HS-27A (cell line): ENCODE data around the gene TRAF5.
"Not testable (repeated sequence)": the region's sequence is repeated elsewhere in the genome, so short reads cannot be mapped to it uniquely, and the experiment has no call there.

Source experiments
- DNase-seq: peaks from one replicate; pipeline ENCODE4 v3.0.0-alpha.2; 2012; ENCODE audit warnings: low read depth, missing footprints

TRAF5 gene

GRCh38 chr1:211347077-211347844, 20.6 kb downstream of the TRAF5 start:
- DNase-seq, result no peak

DNA sequence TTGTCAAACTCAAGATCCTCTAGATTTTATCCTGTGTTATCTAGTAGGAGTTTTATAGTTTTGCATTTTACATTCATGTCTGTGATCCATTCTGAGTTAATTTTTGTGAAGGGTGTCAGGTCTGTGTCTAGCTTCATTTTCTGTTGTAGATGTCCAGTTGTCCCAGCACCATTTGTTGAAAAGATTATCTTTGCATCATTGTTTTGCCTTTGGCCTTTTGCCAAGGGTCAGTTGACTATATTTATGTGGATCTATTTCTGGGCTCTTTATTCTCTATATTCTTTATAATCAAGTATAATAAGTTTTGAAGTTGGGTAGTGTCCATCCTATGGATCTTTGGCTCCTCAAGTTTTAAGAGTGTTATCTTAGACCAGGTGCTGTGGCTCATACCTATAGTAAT, 21.9 kb downstream of the TRAF5 start:
- DNase-seq, result no peak

GRCh38 chr1:211349741-211350140, 23.1 kb downstream of the TRAF5 start:
- no peak for DNase-seq

DNA sequence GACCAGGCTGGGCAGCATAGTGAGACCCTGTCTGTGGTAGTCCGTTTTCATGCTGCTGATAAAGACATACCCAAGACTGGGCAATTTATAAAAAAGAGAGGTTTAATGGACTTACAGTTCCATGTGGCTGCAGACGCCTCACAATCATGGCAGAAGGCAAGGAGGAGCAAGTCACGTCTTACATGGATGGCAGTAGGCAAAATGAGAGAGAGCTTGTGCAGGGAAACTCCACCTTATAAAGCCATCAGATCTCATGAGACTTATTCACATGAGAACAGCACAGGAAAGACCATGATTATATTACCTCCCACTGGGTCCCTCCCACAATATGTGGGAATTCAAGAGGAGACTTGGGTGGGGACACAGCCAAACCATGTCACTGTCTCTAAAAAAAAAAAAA, 25.4 kb downstream of the TRAF5 start:
- DNase-seq, result not testable (repeated sequence)

DNA sequence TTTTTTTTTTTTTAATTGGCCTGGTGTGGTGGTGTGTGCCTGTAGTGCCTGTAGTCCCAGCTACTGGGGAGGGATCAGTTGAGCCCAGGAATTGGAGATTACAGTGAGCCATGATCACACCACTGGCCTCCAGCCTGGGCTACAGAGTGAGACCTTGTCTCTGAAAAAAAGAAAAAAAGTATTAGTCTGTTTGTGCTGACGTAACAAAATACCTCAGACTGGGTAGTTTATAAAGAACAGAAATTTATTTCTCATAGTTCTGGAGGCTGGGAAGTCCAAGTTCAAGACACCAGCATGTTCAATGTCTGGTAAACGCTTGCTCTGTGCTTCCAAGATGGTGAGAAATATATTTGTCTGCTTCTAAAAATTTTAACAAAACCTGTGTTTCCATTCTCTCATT, 25.8 kb downstream of the TRAF5 start:
- no peak for DNase-seq

DNA sequence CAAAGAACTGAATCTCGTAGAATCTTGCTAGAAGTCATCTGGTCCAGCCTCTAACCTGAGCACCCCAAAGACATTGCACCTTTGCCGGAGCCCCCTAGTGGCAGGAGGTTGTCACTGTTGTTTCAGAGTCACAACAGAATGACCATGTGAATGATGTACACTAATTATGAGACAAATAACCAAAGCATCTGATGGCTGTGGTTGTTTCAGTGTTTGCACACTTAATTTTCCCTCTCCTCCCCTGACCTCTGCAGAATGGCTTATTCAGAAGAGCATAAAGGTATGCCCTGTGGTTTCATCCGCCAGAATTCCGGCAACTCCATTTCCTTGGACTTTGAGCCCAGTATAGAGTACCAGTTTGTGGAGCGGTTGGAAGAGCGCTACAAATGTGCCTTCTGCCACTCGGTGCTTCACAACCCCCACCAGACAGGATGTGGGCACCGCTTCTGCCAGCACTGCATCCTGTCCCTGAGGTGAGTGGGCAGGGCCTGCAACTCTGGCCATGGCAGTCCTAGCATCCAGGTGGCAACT, 26.4 kb downstream of the TRAF5 start:
- no peak for DNase-seq

- no peak for DNase-seq
These were observed 27.1 kb downstream of the TRAF5 start for GRCh38 chr1:211353562-211354212.

DNA sequence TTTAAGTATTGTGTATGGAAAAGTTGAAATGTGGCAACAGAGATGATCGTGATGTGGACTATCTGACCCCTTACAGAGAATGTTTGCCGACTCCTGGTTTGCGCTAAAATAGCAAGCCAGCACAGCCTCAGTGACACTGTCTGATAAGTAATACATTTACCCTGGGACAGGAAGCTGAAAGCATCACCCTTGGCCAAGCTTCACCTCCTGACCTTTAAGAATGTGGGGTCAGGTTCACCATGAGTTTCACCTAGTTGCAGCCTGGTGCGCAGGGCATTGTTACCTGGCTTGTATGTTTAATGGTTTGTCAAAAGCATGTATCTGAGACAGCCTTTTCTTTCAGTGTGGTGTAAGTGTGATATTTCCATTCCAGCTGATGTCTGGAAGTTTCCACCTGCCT, 29.2 kb downstream of the TRAF5 start:
- no peak for DNase-seq

DNA sequence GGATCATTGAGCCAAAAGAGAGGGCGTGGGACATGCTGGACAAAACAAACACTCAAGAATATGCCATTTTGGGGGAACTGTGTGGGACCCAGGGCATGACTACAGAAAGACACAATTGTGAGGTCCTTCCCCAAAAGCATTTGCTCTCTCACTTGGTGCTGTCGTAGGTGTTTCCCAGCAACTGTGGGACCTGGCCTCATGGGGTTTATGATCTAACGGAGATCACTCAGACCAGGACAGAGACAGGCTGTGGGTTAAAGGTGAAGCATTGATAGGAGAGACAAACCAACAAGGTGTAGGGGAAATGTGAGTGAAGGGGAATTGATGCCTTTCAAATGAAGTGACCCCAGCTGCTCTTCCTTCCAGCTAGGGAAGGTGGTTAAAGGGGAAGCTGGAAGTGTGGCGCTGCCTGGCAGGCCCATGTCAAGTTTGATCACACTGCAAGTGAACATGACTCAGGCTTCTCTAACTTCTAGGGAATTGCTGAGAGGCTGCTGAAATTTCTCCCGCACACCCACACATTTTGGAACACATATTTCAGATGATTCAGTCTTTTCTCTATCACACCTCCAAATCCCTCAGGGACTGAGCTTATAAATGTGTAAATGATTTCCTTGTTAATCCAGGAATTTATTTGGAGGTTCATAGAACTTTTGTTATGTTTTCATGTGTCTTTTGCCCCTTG, 30.2 kb downstream of the TRAF5 start:
- DNase-seq, result no peak

- DNase-seq, result no peak
These were observed 32.1 kb downstream of the TRAF5 start for GRCh38 chr1:211358685-211359084.

DNA sequence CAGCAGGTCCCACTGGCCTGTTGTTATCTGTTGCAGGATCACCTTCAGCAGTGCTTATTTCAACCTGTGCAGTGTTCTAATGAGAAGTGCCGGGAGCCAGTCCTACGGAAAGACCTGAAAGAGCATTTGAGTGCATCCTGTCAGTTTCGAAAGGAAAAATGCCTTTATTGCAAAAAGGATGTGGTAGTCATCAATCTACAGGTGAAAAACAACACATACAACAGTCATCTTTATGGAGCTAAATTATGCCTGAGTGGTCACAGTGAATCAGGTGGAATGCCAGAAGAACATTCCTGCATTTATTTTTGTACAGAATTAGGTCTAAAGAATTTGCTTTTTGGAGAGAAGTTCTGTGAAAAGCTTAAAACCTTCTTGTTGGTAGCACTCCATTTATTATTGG, 33.2 kb downstream of the TRAF5 start:
- DNase-seq, result no peak

DNA sequence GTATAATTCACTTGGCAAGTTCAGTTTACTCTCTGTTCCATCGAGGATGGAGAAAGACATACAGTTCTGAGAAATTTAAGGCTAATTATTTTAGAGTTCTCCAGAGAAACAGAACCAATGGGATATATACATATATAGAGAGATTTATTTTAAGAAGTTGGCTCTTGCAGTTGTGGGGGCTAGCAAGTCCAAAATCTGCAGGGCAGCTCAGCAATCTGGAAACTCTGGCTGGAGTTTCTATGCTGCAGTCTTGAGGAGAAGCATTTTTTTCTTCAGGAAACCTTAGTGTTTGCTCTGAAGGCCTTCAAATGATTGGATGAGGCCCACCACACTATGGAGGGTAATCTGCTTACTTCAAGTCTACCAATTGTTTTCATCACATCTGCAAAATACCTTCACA, 34.6 kb downstream of the TRAF5 start:
- no peak for DNase-seq

DNA sequence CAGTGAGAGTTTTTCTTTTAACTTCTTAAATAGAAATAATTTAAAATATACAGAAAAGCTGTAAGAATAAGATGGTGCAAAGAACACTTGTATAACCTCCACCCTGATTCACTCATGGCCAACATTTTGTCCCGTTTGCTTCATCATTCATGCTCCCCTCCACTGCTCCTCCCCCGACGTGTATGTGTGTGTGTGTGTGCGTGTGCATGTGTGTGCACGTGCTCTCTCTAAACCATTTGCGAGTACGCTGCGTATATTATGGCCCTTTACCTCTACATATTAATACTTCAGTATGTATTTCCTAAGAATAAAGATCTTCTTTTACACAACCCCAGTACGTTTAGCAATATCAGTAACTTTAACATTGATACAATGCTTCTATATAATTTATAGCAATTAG, 43.0 kb downstream of the TRAF5 start:
- DNase-seq, result no peak

- DNase-seq, result no peak
These were observed 44.0 kb downstream of the TRAF5 start for GRCh38 chr1:211370669-211371068.

- DNase-seq, result no peak
These were observed 44.9 kb downstream of the TRAF5 start for GRCh38 chr1:211371406-211372105.

DNA sequence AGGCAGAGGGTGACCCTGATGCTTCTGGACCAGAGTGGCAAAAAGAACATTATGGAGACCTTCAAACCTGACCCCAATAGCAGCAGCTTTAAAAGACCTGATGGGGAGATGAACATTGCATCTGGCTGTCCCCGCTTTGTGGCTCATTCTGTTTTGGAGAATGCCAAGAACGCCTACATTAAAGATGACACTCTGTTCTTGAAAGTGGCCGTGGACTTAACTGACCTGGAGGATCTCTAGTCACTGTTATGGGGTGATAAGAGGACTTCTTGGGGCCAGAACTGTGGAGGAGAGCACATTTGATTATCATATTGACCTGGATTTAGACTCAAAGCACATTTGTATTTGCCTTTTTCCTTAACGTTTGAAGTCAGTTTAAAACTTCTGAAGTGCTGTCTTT, 45.8 kb downstream of the TRAF5 start:
- DNase-seq, result no peak

- DNase-seq, result no peak
These were observed 48.6 kb downstream of the TRAF5 start for GRCh38 chr1:211375146-211375818.

- no peak for DNase-seq
These were observed 49.3 kb downstream of the TRAF5 start for GRCh38 chr1:211375949-211376348.

GRCh38 chr1:211376807-211377470, 50.3 kb downstream of the TRAF5 start:
- DNase-seq, result no peak

DNA sequence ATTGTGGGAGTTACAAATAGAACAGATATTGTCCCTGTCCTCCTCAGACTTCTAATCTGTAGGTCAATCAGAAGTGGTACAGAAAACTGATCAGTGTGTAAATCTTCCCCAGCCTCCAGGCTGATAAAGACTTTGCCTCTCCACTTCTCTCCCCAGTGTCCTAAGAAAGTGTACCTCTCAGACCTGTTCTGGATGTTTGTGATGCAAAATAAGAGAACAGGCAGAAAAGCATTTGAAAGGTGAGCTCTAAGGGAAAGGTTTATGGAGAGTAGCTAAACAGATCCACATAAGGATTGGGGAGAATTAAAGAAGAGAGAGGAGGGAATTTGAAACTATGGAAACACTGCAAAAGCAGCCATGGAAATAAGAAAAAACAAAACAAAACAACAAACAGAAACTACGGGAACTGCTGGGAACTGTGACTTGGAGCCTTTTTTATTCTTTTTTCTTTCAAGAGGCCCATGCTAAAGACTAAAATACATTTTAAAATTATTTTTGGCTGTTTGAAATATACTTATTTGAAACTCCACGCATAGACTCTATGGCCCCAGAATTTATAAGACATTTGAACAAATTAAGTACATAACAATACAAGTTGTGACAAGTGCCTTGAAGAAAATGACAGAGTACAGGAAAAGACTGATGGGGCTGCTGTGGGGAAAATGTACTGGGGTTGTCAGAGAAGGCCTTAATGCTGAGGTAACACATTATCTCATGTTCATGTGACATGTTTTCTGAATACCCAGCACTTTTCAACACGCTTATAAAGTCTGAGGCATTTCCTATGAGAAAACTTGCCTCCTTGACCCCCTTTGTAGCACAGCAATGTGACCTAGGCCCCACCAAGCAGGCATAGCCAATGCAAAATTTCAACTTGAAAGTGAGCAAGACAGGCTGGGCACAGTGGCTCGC, 51.2 kb downstream of the TRAF5 start:
- DNase-seq, result no peak
